Heart left ventricle (tissue), 16 donors: ENCODE results near the gene SYDE2. TPM values are rescaled to one million over a fixed set of nuclear protein-coding genes. Genes with fewer than 3 reads are reported as not detected.

Source experiments
- ATAC-seq, 4 donors: fragments of 200-7000 bp; cut with Tn5 transposase; one replicate each; pipeline ENCODE4 v1.9.1; 2020 to 2022; ENCODE audit warnings: moderate library complexity in 4 of 4, mild to moderate bottlenecking in 3 of 4, moderate number of reproducible peaks in 1 of 4
- DNase-seq, 5 donors: peaks; one replicate each; pipeline ENCODE4 v3.0.0-alpha.2; 2020
- H3K27ac ChIP-seq, 12 donors: fragments of 200-600 bp; sonication (generic) in 4 of 12; one replicate each; pipeline versions ENCODE4 v1.5.0 to v1.8.0; 2016 to 2022; ENCODE audit warnings: mild to moderate bottlenecking in 2 of 12
- H3K27me3 ChIP-seq, 9 donors: fragments of 200-600 bp; sonication (generic) in 2 of 9; one replicate each; pipeline versions ENCODE4 v1.5.1 to v1.8.0; 2016 to 2022; ENCODE audit warnings: mild to moderate bottlenecking in 3 of 9
- H3K36me3 ChIP-seq, 9 donors: fragments of 200-600 bp; sonication (generic) in 2 of 9; one replicate each; pipeline versions ENCODE4 v1.5.0 to v1.8.0; 2018 to 2022; ENCODE audit warnings: mild to moderate bottlenecking in 2 of 9
- H3K4me1 ChIP-seq, 12 donors: fragments of 200-600 bp; sonication (generic) in 4 of 12; one replicate each; pipeline versions ENCODE4 v1.5.0 to v1.8.0; 2016 to 2022; ENCODE audit warnings: mild to moderate bottlenecking in 3 of 12
- H3K4me3 ChIP-seq, 12 donors: fragments of 200-600 bp; sonication (generic) in 4 of 12; one replicate each; pipeline versions ENCODE4 v1.5.0 to v1.8.0; 2017 to 2022; ENCODE audit warnings: mild to moderate bottlenecking in 9 of 12, moderate library complexity in 4 of 12
- H3K9me3 ChIP-seq, 12 donors: fragments of 200-600 bp; sonication (generic) in 4 of 12; one replicate each; pipeline versions ENCODE4 v1.5.0 to v1.8.0; 2016 to 2022; ENCODE audit warnings: mild to moderate bottlenecking in 1 of 12
- CTCF ChIP-seq, 12 donors: fragments of 200-600 bp; sonication (generic) in 4 of 12; IDR thresholded peaks; one replicate each; pipeline versions ENCODE4 v1.5.0 to v1.8.0; 2018 to 2022; ENCODE audit warnings: antibody characterized with exemption in 12 of 12, mild to moderate bottlenecking in 5 of 12
- POLR2A ChIP-seq, 2 donors: fragments of 450-650 bp; IDR thresholded peaks; one replicate each; pipeline ENCODE4 v1.6.1; 2017; ENCODE audit warnings: antibody characterized with exemption in 2 of 2, mild to moderate bottlenecking in 2 of 2, moderate library complexity in 2 of 2
- WGBS, 4 donors: extraction: QIAGEN DNeasy Blood & Tissue Kit in 2 of 4; methylation state at CpG; one replicate each; pipeline versions ENCODE4 v1.1.5 to v1.1.7; 2013 to 2018; 5-methylcytosine and 5-hydroxymethylcytosine counted together
- intact Hi-C, 10 donors: fragments of 100-400 bp; cut with DNase I; formaldehyde crosslinking; loops; one replicate each; pipeline versions ENCODE4 v1.11.1 to v1.14.2; 2022
- polyA plus RNA-seq, 2 donors: library from polyadenylated mRNA; stranded (reverse); fragments of 200-250 nt; gene quantifications; one replicate each; pipeline ENCODE4 v1.2.3, GENCODE V29; 2013
- total RNA-seq, 9 donors: library from RNA; depleted of rRNA in 2 of 9; stranded (reverse); fragments of >200 nt in 2 of 9; fragmentation: NEBNext Ultra II Directional in 3 of 9; extraction: Animal tissue kit (Norgen Biotek cat#: 25700) in 3 of 9; gene quantifications; one replicate each; pipeline versions ENCODE4 v1.1.0 to v1.2.4, GENCODE V29; 2016 to 2023
- donor health status: ischemic (EF 13 %, LVEDD 7.1; RV severe dilation, severe dysfunction).
- donor health status: healthy with polysubstance abuse.
- donor health status: DM: no; HTN: yes; CAD: no.
- donor health status: DM: no; HTN: no; CAD: no.
- donor health status: ischemic (EF 25% LVEDD 6.9; RV normal size, moderate dysfunction).
- donor health status: ischemic (EF 25% LVEDD 5.7; RV mildly dilated, moderate dysfunction).
- donor health status: healthy.
- donor health status: DM: yes; HTN: yes; CAD: no.
- donor health status: ischemic (EF 35%, LVEDD 5.7; RV mildly dilated, moderate dysfunction).
- donor health status: nonischemic (EF 11% LVEDD 7.7; RV severe dilation, severe dysfunction).
- donor health status: DM: yes; HTN: yes; CAD: no.
- donor health status: PGD.
- donor health status: ischemic (EF 29% LVEDD 5.4; RV normal size, mild dysfunction).
- donor health status: nonischemic (EF 23%, LVEDD 6.1; RV moderate dilation, normal function).

The SYDE2 gene
- total and polyA plus RNA-seq, 11 donors: 2.4 to 25.8 (median 19.4) TPM

DNA sequence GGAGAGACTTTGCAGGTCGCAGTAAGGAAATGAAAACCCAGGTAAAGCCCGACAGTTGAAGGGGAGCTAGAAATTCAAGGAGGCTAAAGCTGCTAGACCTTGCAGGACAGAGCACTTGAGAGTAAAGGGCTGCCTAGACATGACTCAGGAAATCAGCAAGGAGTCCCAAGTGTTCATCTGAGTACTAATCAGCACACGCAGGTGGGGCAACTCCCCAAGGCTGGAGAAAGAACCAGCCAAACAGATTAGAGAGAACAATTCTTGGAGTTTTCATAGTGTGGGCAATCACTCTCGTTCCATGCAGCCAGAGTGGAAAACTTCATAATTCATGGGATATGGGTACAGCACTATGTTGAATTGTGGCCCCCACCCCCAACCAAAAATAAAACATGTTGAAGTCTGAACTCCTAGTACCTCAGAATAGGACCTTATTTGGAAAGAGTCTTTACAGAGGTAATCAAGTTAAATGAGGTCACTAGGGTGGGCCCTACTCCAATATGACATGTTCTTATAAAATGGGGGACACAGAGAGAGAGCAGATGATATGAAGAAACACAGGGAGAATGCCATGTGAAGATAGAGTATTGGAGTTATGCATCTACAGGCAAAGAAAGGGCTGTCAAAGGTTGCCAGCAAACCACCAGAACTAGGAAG is 28.0 kb downstream of the SYDE2 start:
- 83 to 91% (median 86%) methylated on average over 4 of the region's 4 CpGs for WGBS, 4 donors

DNA sequence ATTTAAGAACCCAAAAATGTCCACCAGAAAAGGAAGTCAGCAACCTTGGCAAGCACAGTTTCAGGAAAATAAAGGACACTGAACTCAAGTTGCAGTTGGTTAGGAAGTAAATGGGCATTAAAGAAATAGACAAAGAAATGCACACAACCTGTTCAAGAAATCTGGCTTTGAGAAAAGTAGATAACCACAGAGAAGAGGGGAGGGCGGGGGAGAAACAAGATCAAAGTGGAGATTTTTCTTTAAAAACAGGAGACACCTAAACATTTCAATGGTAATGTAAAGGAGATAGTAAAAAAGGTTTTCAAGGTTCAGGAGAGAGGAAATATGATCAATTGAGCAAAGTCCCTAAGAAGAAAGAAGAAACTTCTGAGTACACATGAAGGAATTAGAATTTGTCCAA is 29.1 kb downstream of the SYDE2 start:
- H3K27me3 ChIP-seq: no peaks in the 10 kb centered on the region
- H3K9me3 ChIP-seq: no peaks in the 10 kb centered on the region
- intact Hi-C loops: no loop called here
- H3K27ac ChIP-seq: no peak overlapping the region
- TF ChIP-seq CTCF (IDR thresholded peaks at IDR 0.05) (no peak), POLR2A (IDR thresholded peaks at IDR 0.05) (no peak)
- no peak for ATAC-seq
- 83 to 91% (median 88%) methylated on average over 1 of the region's 1 CpG for WGBS, 4 donors
- no peak overlapping the region for H3K4me3 ChIP-seq
- H3K36me3 ChIP-seq: peaks cover 0 to 5% (median 0%) of the 10 kb centered on the region in 9 donors
- DNase-seq: no peak
- no peaks in the 10 kb centered on the region for H3K4me1 ChIP-seq

More for the DNA sequence above, 28.0 kb downstream of the SYDE2 start:
- peaks cover 0 to under 1% (median 0%) of the 10 kb centered on the region in 9 donors for H3K36me3 ChIP-seq
- DNase-seq (no peak), ATAC-seq (no peak)
- H3K27me3 ChIP-seq: no peaks in the 10 kb centered on the region
- TF ChIP-seq POLR2A (IDR thresholded peaks at IDR 0.05) (no peak), CTCF (IDR thresholded peaks at IDR 0.05) (no peak)
- H3K4me1 ChIP-seq: no peaks in the 10 kb centered on the region
- H3K27ac ChIP-seq: no peak overlapping the region
- intact Hi-C loops: no loop called here
- H3K4me3 ChIP-seq: no peak overlapping the region
- H3K9me3 ChIP-seq: no peaks in the 10 kb centered on the region

- Histone ChIP-seq H3K9me3 (no peaks in the 10 kb centered on the region), H3K27ac (no peak overlapping the region), H3K27me3 (no peaks in the 10 kb centered on the region), H3K4me3 (no peak overlapping the region), H3K36me3 (peaks cover 0 to 8% (median 0%) of the 10 kb centered on the region in 9 donors), H3K4me1 (no peaks in the 10 kb centered on the region)
- no peak for DNase-seq
- WGBS, 4 donors: 88 to 98% (median 94%) methylated on average over 1 of the region's 1 CpG
- ATAC-seq: no peak
- intact Hi-C loops: no loop called here
- TF ChIP-seq POLR2A (IDR thresholded peaks at IDR 0.05) (no peak), CTCF (IDR thresholded peaks at IDR 0.05) (no peak)
These were observed 31.9 kb downstream of the SYDE2 start for GRCh38 chr1:85168884-85169283.

DNA sequence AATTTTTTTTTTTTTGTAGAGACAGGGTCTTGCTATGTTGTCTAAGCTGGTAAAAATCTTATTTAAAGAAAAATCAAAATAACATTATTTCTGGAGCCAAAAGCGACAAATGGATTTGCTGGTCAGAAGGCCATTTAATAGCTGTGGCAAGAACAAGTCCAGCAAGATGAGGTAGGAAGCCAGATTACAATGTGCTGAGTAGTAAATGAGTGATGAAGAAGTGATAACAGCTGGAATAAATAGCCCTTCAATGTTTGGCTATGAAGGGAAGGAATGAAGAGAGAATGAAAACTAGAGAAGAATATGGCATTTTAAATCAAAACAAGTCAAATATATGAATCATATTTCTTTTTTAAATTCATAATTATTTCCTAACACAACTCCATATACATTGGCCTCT is 34.5 kb downstream of the SYDE2 start:
- no peaks in the 10 kb centered on the region for H3K27me3 ChIP-seq
- TF ChIP-seq CTCF (IDR thresholded peaks at IDR 0.05) (no peak), POLR2A (IDR thresholded peaks at IDR 0.05) (no peak)
- H3K9me3 ChIP-seq: no peaks in the 10 kb centered on the region
- 71 to 82% (median 77%) methylated on average over 1 of the region's 1 CpG for WGBS, 4 donors
- ATAC-seq (no peak), DNase-seq (no peak)
- no peak overlapping the region for H3K27ac ChIP-seq
- intact Hi-C loops: no loop called here
- H3K4me3 ChIP-seq: no peak overlapping the region
- no peaks in the 10 kb centered on the region for H3K4me1 ChIP-seq
- H3K36me3 ChIP-seq: peaks cover 0 to 9% (median 0%) of the 10 kb centered on the region in 9 donors
